ENCODE results near the gene UNK. TPM values are rescaled to one million over a fixed set of nuclear protein-coding genes. Genes with fewer than 3 reads are reported as not detected.

Gene UNK
- polyA plus RNA-seq, 12 donors, result 20.5 to 42.4 (median 26.6) TPM; not detected in 1

DNA sequence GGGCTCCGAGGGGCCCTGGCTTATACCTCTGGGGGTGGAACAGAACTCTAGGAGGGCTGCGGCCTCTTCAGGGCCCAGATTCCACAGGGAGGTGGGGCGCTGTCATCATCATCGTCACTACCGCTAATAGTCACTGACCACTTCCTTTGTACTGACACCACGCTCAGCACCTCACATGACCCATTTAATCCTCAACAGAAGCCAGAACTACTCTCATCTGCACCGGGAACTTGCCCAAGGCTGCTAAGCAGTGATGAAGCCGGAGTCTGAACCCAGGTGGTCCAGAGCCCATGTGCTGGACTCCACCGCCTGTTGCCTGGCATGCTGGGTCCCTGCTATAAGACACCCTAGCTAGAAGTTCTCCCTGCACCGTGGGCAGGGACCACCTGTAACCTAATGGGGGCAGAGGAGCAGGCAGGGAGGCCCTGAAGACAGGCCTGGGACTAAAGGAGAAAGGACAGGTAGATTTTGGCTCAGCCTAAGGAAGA lies 47.6 kb downstream of the UNK start:
- no peak for DNase-seq

DNA sequence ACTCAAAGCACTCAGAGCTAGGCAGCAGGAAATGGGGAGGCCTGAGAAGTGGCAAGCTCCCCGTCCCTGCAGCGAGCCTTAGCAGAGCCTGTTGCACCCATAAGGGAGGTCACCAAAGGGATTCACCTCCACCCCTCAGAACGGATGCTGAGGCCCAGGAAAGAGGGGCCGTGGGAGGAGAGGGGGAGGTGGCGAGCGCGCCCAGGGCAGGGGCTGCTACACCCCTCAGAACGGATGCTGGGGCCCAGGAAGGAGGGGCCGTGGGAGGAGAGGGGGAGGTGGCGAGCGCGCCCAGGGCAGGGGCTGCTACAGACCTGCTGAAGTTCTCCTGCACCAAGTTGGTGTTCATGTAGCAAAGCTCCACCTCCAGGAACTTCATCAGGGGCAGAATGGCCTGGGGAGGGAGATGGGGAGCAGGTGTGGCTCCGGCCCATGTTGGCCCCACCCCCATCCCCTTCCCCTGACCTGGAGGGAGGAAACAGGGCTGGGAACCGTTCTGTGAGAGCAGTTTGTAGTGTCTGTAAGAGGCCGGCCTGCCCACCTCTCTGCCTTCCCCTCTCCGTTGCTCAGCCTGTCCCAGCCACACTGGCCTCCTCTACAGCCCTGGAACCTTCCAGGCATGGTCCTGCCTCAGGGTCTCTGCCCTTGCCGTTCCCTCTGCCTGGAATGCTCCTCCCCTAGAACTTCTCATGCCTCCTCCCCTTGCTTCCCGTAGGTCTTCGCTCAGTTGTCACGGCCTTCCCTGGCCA lies 48.2 kb downstream of the UNK start:
- no peak for DNase-seq

DNA sequence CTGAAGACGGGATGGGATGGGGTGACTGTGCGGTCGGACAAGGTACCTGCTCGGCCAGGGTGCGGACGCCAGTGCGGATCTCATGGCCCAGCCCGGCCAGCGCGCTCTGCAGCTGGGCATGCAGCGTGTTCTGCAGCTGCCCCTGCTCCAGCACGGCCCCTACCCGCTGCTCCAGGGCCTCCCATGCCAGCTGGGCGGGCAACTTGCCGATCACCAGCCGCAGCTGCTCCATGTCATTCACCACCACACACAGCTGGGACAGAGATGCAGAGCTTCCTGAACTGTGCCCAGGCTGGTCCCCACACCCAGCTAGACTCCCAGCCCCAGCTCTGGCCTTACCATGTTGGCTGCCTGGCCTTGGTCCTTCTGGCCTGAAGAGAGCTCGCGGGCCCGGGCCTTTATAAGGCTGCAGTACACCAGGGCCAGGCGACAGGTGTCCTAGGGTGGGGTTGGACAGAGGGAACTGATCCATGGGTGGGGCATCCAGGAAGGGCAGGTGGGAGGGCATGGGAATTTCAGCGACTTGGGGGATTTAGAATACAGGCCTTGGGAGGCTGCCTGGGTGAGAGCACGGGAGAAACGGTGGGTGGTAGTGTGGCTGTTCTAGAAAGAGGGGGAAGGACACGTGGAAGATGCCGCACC lies 49.8 kb downstream of the UNK start:
- DNase-seq, result no peak

DNA sequence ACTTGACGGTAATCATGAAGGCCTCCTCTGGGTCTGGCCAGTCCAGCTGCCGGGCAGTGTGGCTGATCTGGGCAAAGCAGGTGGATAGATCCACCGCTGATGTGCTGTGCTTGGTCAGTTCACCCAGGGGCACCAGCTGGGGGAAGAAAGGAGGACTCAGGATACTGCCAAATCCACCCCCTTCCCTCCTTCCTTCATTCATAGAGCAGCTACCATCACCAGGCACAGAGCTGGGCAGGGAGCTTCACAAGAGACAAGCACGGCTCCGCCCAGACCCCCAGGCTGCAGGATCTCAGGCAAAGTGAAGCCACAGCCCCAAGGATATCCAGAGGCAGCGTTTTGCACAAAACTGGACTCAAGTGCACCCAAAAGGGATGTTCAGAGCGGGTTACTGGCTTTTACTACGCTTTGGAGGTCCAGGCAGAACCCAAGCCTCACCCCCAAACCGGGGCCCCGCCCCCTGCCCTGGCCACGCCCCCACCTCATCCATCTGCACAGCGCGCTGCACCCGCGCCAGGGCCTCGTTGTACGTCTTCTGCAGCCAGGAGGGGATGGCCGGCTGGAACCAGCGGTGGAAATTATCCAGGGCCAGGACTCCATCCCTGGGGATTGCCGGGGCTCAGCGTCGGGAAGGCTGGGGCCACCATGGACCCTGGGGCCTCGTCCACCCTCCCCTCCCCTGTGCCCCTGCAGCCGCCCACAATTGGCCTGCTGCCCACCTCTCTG lies 50.5 kb downstream of the UNK start:
- no peak for DNase-seq

DNA sequence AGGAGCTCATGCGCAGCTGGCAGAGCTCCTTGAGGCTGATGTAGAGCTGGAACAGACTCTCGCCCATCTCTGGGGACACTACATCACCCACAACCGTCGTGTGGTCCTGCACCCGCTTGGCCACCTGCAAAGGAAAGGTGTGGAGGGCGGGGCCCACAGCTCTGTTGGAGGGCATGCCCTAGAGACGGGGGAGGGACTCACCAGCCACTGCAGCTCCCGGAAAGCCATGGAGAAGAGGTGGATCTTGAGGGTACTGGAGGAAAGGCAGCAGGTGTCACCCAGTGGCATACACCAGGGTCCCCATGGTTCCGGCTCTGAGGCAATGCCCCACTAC lies 51.0 kb downstream of the UNK start:
- no peak for DNase-seq

DNA sequence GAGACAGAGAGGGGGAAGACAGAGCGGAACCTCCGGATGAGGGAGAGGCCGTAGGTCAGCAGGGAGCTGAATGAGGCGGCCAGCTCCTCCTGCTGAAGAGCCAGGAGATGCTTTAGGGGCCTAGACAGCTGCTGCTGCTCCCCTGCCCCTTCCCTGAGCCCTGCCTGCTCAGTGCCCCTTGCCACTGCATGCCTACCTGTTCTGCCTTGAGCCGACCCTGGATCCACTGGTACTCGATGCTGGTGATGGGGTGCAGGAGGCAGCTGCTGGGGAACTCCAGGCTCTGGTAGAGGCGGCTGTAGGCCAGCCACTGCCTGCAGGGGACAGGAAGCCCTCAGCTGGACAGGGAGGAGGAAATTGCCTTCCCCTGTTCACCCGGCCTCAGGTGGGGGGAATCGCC lies 52.0 kb downstream of the UNK start:
- no peak for DNase-seq

DNA sequence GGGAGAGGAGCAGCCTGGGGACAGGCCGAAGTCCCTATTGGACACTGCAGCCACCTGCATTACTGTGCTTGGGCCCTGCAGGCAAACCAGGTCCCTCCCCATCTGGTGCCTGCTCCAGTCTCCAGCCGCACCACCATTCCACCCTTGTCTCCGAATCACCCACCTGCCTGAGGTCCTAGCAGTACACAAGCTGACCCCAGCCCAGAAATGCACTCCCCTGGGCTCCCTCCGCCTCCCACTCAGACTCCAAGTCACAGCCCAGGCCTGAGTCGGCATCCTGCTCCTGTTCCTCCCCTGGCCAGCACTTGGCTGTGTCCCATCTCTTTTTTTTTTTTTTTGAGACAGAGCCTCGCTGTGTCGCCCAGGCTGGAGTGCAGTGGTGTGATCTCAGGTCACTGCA lies 53.3 kb downstream of the UNK start:
- no peak for DNase-seq

DNA sequence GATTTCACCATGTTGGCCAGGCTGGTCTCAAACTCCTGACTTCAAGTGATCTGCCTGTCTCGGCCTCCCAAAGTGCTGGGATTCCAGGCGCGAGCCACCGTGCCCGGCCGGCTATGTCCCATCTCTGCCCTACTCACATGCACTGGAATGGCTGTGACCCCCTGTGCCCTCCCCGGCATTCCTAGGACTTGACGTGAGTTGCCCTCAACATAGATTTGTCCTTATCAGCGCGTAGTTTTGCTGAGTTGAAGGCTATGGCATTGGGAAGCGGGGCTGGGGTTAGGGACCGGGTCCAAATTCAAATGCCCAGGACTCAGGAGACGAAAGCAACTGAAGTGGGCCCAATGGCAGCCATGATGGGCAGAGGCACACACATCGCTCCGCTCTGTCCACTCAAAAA lies 53.8 kb downstream of the UNK start:
- no peak for DNase-seq

DNA sequence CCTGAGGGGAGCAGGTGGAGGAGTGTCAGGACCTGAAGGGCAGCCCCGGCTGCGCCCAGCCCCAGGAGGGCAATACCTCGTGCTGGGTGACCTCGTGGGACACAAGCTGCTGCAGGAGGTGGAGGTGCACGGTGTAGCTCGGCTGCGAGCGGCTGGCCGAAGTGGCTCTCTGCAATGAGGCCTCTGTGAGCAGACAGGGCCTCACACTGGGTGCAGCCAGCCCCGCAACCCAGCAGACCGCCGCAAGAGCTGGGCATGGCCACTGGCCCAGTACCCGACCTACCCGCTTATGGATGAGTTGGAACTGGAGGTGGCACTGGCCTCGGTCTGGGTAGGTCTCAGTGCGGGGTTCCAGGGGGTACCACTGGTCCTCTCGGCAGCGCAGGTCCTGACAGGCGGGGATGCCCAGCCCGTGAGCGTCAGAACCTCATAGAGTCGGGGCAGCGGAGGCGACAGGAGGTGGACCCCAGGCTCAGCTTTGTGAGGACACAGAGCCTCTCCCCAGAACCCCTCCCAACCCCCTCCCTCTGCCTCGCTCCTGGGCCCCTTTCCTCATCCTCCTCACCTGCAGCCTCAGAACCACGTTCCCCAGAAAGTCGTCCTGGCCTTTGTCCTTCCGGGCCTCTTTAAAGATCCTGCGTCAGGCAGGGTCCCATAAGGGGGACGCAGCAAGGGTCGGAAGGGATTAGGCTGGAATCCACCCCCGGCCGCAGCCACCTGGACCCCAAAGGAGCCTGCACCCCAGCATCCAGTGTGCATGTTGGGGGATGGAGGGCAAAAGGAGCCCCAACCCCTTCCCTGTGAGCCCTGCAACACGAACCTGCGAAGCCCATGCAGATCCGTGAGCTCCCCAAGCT lies 55.6 kb downstream of the UNK start:
- no peak for DNase-seq

DNA sequence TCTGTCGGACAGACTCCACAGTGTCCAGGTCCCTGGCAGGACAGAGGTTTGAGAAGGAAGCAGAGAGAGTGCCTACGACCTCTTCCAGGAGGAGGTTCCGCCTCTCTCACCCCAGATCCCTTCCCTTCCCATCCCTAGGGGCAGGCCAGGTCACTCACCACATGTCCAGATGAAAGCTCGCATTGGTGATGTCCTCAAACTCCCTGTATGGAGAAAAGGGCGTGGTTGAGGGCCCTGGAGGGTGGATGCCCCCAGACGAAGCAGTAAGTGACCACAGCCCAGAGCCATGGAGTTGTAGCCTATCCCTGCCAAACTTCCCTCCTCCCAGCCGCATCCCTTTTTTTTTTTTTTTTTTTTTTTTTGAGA lies 56.2 kb downstream of the UNK start:
- no peak for DNase-seq

DNA sequence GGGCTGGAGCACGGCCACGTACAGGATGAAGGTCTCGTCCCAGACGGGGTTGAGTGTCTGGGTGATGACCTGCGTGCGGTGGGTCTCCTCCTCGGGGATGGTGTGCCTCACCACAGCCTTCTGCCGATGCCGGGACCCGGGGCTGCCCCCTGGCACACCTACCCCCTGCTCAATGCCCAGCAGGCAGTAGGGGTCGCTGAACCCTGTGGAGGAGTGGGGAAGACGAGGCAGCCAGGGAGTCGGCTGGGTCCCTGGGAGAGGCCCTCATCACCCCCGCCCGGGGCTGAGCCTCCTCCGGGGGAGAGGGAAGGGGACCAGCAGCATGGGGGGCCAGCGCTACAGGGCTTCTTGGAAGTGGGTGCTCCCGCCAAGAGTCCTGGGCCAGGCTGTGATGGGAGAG lies 57.8 kb downstream of the UNK start:
- DNase-seq, result no peak

DNA sequence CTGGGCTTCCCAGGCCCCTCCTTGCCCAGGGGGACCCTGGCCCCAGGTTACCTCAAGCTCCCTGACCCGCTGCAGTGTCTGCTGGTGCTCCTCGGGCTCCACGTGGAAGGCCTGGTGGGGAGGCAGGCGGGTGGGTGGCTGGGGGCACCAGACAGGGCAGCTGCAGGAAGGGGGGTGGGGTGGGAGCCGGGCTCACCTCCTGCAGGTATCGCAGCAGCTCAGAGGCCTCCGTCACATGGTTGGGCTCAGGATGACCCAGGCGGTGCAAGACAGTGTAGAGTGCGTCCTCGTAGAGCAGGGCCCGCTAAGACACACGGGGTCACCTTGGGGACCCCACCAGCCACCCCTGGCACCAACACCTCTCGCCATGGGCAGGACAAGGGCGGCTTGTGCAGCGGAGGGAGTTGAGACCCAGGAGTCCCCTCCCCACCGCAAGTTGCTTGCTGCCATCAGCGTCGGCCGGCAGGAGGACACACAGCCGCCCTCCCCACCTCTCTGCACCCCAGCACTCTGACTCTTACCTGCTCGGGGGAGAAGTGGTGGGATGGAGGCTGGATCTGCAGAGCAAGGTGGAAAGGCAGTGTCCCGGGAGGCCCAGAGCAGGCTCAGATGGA lies 58.5 kb downstream of the UNK start:
- no peak for DNase-seq

DNA sequence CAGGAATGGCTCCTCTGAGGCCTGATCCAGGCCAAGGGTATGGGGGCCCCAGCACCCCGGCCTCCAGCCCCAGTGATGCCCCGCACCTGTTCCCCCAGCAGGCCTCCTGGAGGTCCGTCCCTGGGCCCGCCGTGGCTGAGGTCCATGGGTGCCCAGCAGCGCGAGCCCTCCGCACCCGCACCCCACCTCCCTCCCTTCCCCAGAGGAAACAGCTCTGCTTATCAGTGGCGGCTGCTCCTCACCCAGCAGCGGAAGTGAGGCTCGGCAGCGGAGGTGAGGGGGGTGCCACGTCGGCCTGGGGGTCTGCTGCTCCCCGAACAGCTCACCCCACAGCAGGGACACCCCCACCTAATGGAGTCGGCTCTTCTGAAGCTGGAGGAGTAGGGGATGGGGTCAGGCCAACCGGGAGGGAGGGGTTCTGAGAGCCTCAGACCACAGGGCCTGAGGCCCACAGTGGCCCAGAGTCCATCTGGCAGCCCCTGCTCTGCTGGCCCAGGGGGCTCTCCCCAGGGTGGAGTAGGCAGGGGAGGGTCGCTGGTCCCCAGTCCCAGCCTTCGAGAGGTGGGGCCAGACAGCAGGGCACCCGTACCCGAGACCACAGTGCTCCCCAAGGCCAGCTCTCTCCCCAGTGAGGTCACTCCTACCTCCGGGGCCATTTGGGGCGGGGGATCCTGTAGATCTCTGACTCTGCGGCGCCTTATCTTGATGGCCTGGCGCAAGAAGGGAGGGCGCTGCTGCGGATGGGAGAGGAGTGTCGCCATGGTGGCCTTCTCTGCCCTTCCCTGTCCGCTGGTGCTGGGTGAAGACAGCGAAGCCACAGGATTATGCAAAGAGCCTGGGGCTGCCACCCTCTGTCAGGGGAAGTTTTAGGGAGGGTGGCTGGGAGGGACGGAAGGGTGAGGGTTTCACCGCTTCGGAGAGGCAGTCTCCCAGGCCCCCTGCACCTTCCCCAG lies 59.2 kb downstream of the UNK start, which contains the start of gene UNC13D:
Gene UNC13D, minus strand, starts transcription at position 828 of the 953 bp plus-strand sequence. Its CDS starts 67 bp downstream, at position 761.
- DNase-seq, result no peak

DNA sequence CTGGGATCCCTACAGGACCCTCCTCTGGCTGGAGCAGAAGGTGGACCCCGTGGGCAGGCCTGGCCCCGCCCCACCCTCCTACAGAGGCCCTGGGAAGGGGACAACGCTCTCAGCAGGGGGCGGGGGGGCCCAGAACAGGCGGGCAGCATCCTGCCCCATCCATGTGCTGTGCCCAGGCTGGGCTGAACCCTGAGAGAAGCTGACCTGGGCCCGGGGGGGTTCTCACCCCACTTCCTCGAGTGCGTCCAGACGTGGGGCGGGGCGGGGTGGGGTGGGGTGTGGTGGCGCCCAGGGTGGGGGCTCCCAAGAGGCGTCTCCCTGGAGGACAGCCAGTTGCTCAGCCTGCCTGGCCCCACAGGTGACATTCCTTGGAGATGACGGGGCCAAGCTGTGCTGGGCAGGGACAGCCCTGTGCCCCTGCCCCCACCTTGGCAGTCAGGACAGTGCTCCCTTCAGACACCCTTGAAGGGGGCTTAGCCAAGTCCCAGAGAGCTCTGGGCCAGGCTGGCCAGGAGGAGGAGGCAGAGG lies 60.0 kb downstream of the UNK start:
- DNase-seq, result no peak

DNA sequence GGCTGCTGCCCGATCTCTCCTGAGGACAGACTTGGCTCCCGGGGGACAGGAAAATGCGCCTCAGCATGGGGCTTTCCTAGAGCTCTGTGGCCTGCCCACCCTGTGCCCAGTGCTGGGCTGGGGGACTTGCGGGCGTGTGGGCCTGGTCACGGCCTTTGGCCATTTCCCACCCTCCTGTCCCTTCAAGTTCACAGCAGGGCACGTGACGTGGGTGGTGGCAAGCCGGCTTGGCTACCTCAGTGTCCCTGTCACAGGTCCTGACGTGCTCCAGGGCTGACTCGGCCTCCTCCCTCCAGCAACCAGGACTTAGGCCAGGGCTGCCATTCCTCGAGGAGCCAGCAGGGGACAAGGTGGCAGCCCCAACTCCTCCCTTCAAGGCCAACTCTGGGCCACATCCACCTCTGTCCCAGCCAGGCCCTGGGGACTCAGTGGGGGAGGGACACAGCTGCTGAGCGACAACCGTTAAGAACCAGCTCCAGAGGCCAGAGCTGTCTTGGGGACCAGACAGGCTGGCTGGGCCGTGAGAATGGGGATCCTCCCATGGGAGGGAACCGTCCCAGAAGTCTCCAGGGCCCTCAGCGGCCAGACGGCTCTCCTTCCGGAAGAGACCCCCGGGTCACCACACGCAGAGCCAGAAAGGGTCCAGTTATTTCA lies 60.6 kb downstream of the UNK start:
- DNase-seq, result no peak

DNA sequence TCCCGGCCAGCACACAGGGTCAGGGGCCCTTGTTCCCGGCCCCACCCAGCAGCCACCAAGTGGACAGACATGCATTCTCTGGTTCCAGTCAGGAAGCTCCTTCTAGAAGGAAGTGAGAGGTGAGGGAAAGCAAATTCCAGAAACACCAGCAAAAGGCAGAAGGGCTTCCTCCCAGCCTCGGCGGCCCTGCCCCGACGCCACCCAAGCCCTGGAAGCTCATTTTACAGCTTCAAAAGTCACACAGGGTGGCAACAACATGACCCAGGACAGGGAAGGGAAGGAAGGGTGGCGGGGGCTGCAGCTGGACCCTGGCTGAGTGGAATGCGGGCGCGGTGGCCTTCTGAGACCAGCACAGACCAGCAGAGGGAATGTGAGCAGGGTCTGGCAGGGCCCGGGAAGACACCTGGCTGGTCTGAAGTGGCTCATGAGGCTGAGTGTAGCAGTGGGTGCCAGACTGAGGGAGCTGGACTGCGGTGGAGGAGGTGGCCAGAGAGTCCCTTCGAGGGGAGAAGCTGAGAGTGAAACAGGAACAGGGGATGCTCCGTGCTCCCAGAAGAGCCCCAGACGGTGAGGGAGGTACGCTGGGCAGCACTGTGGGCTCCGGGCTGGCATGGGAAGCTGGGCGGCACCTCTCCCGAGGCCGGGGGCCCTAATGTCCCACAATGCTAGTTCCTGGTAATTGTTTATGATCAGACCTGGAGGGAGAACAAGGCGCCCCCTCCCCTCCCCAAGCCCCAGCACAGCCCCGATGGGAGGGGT lies 61.5 kb downstream of the UNK start:
- no peak for DNase-seq

DNA sequence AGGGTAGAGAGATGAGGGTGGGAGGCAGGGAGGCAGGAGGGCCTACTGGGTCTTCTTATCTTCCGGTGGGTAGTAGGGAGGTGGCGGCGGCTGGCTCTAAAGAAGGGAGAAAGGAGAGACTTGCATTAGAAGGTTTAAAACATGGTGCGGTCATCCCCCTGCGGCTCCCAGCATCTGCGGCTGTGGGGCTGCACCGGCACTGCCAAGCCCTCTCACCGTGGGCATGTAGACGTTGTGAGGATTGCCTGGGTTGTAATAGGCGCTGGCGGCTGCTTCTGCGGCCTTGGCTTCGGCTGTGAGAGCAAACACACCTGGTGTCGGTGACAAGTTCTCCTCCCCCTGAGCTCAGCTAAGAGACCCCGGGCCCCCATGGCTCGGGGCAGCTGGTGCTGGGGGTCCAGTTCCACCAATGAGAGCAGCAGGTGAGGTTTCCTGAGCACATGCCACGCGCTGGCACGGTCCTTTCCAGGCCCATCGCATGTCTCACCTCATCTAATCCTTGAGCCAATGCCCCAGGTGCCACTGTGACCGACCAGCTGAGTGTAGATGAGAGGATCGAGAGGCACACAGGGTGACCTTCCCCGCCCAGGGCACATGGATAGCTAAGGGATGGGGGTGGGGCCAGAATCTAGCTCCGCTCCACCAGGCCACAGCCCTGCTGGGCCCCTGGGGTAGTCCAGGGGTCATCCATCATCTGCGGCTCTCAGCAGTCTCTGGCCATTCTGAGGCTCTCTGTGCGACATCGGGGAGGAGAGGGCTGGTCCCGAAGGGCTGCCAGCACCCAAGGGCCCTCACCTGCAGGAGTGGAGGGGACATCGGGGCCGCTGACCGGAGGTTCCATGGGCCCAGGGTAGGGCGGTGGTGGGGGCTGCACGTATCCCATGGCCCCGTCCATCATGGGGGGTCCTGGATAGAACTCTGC lies 62.3 kb downstream of the UNK start:
- no peak for DNase-seq

Measured in muscle of arm (tissue), 12 donors.